SW480 (cell line): ENCODE measurements around the gene DDX39B.
"Not testable (repeated sequence)": the region's sequence is repeated elsewhere in the genome, so short reads cannot be mapped to it uniquely, and the experiment has no call there.

Experiments used
- DNase-seq: peaks from one replicate; pipeline ENCODE4 v3.0.0-alpha.2; 2016; ENCODE audit warnings: low spot score

The DDX39B gene

DNA sequence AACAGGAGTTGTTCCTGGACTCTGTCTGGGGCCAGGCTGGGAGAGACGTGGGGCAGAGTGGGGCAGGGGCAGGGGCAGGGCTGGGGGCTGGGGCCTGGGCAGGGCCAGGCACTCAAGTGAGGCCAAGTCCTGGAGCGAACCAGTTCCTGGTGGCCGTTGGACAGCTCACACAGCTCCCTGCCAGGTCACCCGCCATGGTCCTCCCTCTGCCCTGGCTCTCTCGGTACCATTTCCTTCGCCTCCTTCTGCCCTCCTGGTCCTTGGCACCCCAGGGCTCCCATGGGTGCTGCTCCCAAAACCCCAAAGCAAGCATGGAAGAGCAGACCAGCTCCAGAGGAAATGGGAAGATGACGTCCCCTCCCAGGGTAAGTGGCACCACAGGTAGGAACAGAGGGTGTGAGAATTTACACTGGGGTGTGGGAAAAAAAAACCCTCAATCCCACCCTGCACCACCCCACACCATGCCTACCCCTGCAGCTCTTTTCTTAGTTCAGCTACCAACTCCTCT, 12.9 kb downstream of the DDX39B start, which contains the start of gene MCCD1:
Gene MCCD1, plus strand, starts transcription at position 142 of the 508 bp plus-strand sequence. Its CDS starts 53 bp downstream, at position 195.
- DNase-seq, result no peak

DNA sequence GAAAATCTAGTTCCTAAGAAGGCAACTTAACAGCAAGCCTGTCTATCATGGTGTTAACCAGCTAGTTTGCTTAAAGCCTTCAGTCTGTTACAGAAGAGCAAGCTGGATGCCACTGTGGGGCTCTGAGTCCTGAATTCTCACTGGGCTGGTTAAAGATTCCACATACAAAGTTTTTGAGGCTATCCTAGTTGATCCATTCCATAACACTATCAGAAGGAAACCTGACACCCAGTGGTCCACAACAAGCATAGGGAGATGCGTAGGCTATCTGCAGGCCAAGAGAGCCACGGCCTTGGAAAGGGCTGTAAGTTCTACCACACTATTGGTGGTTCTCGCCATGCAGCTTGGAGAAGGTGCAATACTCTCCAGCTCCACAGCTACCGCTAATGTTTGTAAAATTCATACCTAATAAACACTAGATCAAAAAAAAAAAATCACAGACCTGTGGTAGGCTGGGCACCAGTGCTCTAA, 13.5 kb downstream of the DDX39B start:
- peak; percentile 19 for DNase-seq

DNA sequence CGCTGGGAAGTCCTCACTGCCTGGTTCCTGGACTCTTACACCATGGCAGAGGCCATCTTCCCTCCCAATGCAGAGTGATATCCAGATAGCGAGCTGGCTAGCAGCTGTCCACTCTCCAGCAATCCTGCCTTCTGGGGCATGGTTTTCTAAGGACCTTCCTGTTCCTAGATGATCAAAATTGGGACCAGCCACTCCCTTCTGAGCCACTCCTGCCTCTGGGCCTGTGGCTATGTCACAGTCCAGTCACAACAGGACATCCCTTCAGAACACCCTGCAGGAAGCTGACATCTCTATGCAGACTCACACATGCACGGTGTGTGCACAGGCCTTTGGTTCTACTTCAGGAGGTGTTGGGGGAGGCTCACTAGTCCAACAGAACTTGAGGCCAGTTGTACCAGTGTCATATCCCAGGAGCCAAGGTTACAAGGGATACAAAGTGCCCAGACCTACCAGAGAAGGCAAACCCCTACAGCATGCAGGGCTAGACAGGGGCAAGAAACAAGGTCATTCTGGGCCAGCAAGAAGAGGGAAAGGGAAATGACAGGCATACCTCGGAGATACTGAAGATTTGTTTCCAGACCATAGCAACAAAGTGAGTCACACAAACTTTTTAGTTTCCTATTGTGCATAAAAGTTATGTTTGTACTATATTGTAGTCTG, 15.7 kb downstream of the DDX39B start:
- DNase-seq, result no peak

DNA sequence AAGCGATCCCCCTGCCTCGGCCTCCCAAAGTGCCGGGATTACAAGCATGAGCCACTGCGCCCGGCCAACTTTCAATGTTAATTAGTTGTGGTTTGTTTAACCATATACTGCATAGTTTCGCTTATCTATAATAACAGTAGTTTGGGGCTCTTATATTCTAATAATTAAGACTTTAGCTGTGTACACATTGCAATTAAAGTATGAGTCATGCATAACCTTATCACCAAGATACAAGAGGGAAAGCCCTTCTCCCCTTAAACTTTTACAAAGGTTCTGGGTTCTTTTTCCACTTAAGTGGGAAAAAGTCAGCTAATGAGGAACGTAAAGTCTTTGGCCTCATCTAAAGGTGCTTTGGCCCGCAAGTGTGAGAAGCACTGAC, 16.3 kb downstream of the DDX39B start:
- DNase-seq, result no peak

DNA sequence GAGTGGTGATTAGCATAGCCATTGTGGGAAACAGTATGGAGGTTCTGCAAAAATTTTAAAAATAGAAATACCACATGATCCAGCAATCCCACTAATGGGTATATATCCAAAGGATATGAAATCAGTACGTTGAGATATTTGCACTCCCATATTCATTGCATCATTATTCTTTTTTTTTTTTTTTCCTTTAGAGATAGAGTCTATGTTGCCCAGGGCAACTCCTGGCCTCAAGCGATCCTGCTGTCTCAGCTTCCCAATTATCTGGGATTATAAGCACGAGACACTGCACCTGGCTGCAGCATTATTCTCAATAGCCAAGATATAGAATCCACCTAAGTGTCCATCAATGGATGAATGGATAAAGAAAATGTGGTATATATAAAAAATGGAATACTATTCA, 20.0 kb downstream of the DDX39B start:
- DNase-seq, result no peak

DNA sequence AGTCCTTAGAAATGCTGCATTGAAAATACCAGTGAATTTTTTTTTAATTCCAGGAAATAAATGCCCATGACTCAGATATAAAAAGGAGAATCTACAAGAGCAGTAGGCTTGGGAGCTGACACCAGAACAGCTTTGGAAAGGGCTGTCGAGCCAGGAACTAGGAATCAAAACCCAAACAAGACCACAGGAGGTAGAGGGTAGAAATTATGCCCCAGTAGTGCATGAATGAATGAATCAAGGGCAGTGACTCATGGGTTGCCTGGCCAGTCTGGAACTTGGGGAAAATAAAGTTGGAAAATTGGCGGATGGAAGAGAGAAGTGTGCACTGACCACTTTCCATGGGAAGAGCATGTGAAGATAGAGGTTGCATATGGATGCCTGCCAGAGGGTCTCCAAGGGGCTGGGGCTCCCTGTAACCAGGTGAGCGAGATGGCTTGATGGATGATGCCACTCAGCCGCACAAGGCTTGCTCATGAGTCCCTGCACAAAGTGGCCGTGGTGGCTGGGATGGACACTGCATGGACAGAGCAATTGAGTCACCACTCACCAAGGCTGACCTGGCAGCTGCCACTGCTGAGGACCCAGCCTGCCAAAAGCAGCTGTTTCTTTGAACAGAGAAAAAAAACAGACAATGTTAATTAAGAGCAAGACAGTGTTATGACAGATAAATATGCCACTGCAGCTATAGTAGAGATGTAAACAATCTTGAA, 28.2 kb downstream of the DDX39B start:
- DNase-seq, result no peak

DNA sequence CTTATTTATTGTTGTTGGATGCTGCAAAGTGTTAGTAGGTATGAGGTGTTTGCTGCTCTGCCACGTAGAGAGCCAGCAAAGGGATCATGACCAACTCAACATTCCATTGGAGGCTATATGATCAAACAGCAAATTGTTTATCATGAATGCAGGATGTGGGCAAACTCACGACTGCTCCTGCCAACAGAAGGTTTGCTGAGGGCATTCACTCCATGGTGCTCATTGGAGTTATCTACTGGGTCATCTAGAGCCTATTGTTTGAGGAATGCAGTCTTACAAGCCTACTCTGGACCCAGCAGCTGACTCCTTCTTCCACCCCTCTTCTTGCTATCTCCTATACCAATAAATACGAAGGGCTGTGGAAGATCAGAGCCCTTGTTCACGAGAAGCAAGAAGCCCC, 31.8 kb downstream of the DDX39B start:
- no peak for DNase-seq

- DNase-seq, result not testable (repeated sequence)
Observed at GRCh38 chr6:31509036-31509435, 32.8 kb downstream of the DDX39B start.

DNA sequence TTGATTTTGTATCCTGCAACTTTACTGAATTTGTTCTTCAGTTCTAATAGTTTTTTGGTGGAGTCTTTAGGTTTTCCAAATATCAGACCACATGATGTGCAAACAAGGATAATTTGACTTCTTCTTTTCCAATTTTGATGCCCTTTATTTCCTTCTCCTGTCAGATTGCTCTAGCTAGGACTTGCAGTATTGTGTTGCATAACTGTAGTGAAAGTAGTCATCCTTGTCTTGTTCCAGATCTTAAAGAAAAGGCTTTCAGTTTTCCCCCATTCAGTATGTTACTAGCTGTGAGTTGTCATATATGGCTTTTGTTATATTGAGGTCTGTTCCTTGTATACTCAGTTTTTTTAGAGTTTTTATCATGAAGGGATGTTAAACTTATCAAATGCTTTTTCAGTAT, 39.2 kb downstream of the DDX39B start:
- no peak for DNase-seq

- not testable (repeated sequence) for DNase-seq
Observed at GRCh38 chr6:31499648-31500047, 42.2 kb downstream of the DDX39B start.

GRCh38 chr6:31498748-31499147, 43.1 kb downstream of the DDX39B start:
- DNase-seq, result no peak

DNA sequence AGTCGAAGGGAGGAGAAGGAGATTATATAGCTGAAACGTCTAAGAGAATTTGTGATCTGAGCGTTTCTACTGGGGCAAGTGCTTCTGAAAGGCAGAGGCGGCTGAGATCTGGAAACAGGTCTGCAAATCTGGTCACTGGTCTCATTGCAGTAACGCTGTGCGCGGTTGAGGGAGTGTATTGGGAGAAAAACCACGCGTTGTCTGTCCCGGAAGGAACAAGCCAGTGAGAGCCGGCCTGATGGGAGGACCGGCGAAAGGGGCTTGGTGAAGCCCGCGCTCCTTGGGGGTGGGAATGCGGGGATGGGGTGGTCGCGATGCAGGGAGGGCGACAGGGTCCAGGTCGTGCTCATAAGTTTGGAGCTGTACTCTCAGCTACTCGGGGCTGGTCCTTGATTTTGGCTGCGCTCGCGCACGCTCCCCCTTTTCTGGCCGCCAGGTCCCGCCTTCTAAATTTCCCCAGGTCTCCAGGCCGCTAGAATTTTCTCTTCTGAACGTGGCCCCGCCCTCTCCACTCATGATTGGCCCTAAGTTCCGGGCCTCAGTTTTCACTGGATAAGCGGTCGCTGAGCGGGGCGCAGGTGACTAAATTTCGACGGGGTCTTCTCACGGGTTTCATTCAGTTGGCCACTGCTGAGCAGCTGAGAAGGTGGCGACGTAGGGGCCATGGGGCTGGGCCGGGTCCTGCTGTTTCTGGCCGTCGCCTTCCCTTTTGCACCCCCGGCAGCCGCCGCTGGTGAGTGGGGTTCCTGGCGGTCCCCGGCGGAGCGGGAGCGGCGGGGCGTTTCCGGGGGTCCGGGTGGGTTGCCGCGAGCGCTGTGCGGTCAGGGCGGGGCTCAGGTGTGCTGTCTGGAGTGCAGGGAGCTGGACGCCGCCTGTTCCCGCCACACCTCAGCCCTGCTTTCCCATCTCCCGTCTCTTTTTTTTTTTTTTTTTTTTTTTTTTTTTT, 44.0 kb downstream of the DDX39B start, which contains the start of gene MICB:
Gene MICB, plus strand, starts transcription at position 615 of the 946 bp plus-strand sequence. Its CDS starts 49 bp downstream, at position 664.
- peak; percentile 89 for DNase-seq

DNA sequence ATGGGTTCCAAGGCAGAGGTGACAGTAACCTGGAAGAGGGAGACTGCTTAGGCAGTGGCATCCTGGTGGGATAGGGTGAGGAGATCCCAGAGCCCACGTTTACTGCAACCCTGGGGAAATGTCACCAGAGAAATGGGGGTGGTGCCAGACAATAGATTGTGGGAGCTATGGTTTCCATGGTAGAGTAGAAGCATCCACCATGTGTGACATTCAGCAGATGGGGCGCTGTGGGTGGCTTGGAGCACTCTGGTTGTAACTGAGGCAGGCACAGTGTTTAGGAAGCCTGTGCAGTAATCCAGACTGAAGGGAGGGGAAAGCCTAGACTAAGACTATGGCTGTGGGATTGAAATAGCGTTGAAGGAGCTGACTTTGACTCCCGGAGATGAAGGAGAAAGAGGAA, 45.0 kb downstream of the DDX39B start:
- not testable (repeated sequence) for DNase-seq

GRCh38 chr6:31495580-31495979, 46.2 kb downstream of the DDX39B start:
- DNase-seq, result no peak

DNA sequence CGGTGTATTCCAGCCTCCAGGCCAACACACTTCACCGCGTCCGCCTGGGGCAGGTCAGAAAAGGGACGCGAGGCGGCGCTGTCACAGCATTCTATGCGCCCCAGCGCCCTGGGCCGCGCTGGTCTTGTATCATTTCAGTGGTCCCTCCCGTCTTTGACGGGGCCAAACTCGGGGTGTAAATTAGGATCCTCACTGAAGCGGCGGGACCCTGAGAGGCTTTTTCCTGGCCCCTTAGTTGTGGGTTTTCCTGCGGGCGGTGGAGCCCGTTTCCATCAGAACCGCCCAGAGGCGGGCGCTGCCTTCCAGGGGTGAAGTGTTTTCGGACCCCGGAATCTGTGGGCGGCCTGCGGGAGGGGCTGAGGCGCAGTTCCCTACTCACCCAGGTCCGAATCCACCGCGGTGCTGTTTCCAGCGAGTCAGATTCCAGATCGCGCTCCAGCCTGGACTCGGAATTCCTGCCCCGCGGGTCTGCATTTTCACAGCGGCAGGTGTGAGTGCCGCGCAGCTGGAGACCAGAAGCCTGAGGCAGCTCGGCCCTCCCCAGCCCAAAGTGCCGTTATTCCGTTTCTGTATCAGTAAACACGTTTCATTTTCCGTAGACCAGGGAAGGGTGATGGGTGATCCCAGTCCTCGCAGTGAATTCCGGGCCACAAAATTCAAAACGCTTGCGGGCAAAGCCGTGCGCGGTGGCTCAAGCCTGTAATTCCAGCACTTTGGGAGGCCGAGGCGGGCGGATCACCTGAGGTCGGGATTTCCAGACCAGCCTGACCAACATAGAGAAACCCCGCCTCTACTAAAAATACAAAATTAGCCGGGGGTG, 47.7 kb downstream of the DDX39B start:
- peak; percentile 68 for DNase-seq

GRCh38 chr6:31493550-31493874, 48.3 kb downstream of the DDX39B start:
- not testable (repeated sequence) for DNase-seq

GRCh38 chr6:31490115-31490873, 51.5 kb downstream of the DDX39B start:
- no peak for DNase-seq

DNA sequence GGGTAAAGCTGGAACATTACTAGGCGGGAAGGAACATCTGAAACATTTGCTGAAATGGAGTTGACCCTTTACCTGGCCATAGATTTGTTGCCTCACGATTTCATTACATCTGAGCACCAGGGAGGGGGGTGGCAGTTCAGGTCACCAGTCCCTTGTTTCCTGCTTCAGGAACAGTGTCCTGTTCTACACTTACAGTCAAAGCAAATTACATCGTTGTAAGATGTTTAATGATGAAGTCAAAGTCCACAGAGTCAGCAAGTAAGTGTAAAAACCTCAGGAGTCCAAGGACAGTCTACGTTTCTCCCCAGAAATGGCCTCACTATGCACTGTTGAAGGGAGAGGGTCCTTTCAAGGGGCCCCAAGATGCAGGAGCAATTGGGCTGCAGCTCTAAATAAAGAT, 52.7 kb downstream of the DDX39B start:
- no peak for DNase-seq

- DNase-seq, result not testable (repeated sequence)
Observed at GRCh38 chr6:31487674-31488073, 54.1 kb downstream of the DDX39B start.

GRCh38 chr6:31486065-31486837, 55.6 kb downstream of the DDX39B start:
- DNase-seq, result not testable (repeated sequence)
